SK-N-DZ (cell line): ENCODE measurements around the gene ACTG1.

Source experiments
- DNase-seq: peaks from one replicate; pipeline ENCODE4 v3.0.0-alpha.2; 2015; ENCODE audit warnings: low spot score

Gene ACTG1

GRCh38 chr17:81464586-81464985 is 48.0 kb downstream of the ACTG1 start:
- DNase-seq, result no peak

- DNase-seq, result no peak
These were observed 49.1 kb downstream of the ACTG1 start for GRCh38 chr17:81463506-81463905.

GRCh38 chr17:81462506-81463125 is 50.0 kb downstream of the ACTG1 start:
- no peak for DNase-seq

GRCh38 chr17:81461607-81462500 is 50.7 kb downstream of the ACTG1 start:
- no peak for DNase-seq

- no peak for DNase-seq
These were observed 51.6 kb downstream of the ACTG1 start for GRCh38 chr17:81460856-81461460.
